CD4-positive, alpha-beta T cell (primary cell): Measurements from ENCODE around the gene HOXA5. TPM values are rescaled to one million over a fixed set of nuclear protein-coding genes. Genes with fewer than 3 reads are reported as not detected.

Experiments used
- ATAC-seq: fragments of 200-7000 bp; cut with Tn5 transposase; one replicate; pipeline ENCODE4 v1.10.0; 2022; ENCODE audit warnings: mild to moderate bottlenecking; ENCODE audit not compliant: poor library complexity
- CTCF ChIA-PET: fragments of 350-600 bp; sonication (Branson Sonifier 250); formaldehyde crosslinking; loops from one replicate; lab custom pipeline; 2021; ENCODE audit warnings: antibody characterized with exemption, inconsistent platforms; lab: Charles Lee
- POLR2A ChIA-PET: fragments of 350-600 bp; sonication (Branson Sonifier 250); formaldehyde crosslinking; loops from one replicate; lab custom pipeline; 2021; ENCODE audit warnings: antibody characterized with exemption, inconsistent platforms; lab: Charles Lee
- DNase-seq, 14 experiments: peaks; one replicate each; pipeline ENCODE4 v3.0.0-alpha.2; 2013 to 2020; ENCODE audit warnings: mixed read lengths in 2 of 14
- H3K27ac ChIP-seq, 2 donors: one replicate each; pipeline versions ENCODE4 v1.5.1 to v1.7.0; 2013; ENCODE audit warnings: low read length in 2 of 2, low read depth in 1 of 2, mild to moderate bottlenecking in 1 of 2
- H3K27me3 ChIP-seq, 2 experiments: 1 replicate in 1 of 2; 2 replicates in 1 of 2; pipeline versions ENCODE4 v1.6.1 to v1.7.0; 2013; ENCODE audit warnings: low read length in 2 of 2, control low read depth in 1 of 2, mild to moderate bottlenecking in 1 of 2, moderate library complexity in 1 of 2; ENCODE audit not compliant: insufficient read depth in 2 of 2, control insufficient read depth in 1 of 2
- H3K36me3 ChIP-seq: one replicate; pipeline ENCODE4 v1.6.1; 2013; ENCODE audit warnings: low read length, control low read depth; ENCODE audit not compliant: insufficient read depth
- H3K4me1 ChIP-seq: one replicate; pipeline ENCODE4 v1.6.1; 2013; ENCODE audit warnings: low read length, control low read depth; ENCODE audit not compliant: insufficient read depth
- H3K4me3 ChIP-seq: one replicate; pipeline ENCODE4 v1.5.1; 2013; ENCODE audit warnings: mild to moderate bottlenecking, low read length, moderate library complexity
- H3K9me3 ChIP-seq, 2 experiments: 1 replicate in 1 of 2; 2 replicates in 1 of 2; pipeline versions ENCODE4 v1.6.1 to v1.7.0; 2013; ENCODE audit warnings: low read length in 2 of 2, mild to moderate bottlenecking in 2 of 2, control low read depth in 1 of 2, moderate library complexity in 1 of 2; ENCODE audit not compliant: control insufficient read depth in 1 of 2, insufficient read depth in 1 of 2
- H3K27ac Mint-ChIP-seq: one replicate; pipeline ENCODE4 v1.8.0; 2020; ENCODE audit warnings: mixed read lengths
- H3K27me3 Mint-ChIP-seq: one replicate; pipeline ENCODE4 v1.8.0; 2021; ENCODE audit warnings: mixed read lengths
- H3K36me3 Mint-ChIP-seq: one replicate; pipeline ENCODE4 v1.8.0; 2021; ENCODE audit warnings: low read depth, mixed read lengths
- H3K4me1 Mint-ChIP-seq: one replicate; pipeline ENCODE4 v1.8.0; 2021; ENCODE audit warnings: low read depth, mixed read lengths
- H3K4me3 Mint-ChIP-seq: one replicate; pipeline ENCODE4 v1.8.0; 2020; ENCODE audit warnings: mild to moderate bottlenecking, mixed read lengths
- H3K9me3 Mint-ChIP-seq: one replicate; pipeline ENCODE4 v1.8.0; 2020; ENCODE audit warnings: mixed read lengths
- CTCF ChIP-seq: fragments of 200-600 bp; IDR thresholded peaks from one replicate; pipeline ENCODE4 v1.8.0; 2022; ENCODE audit warnings: antibody characterized with exemption, mild to moderate bottlenecking
- intact Hi-C, 2 experiments: fragments of 100-400 bp; cut with DNase I in 1 of 2; cut with micrococcal nuclease in 1 of 2; formaldehyde crosslinking; loops; one replicate each; pipeline versions ENCODE4 v1.15.1 to v1.9.0; 2023 to 2025; cut with DNase I, micrococcal nuclease
- total RNA-seq, 174 experiments: library from RNA in 2 of 174; stranded (reverse) in 2 of 174; gene quantifications; one replicate each; pipeline ENCODE4 v1.2.3 and lab custom pipeline; 2021 to 2026

The HOXA5 gene
- total RNA-seq, 2 experiments from 2014 or later = not detected

GRCh38 chr7:27160145-27160545 is 16.7 kb upstream of the HOXA5 start:
- Mint-ChIP-seq H3K27me3 (peaks cover 94% of the 10 kb centered on the region), H3K27ac (no peak overlapping the region), H3K36me3 (no peaks in the 10 kb centered on the region), H3K9me3 (no peaks in the 10 kb centered on the region), H3K4me3 (peak overlapping the region; percentile 73), H3K4me1 (peaks cover 48% of the 10 kb centered on the region)
- Histone ChIP-seq H3K36me3 (no peaks in the 10 kb centered on the region), H3K27ac (no peak overlapping the region), H3K4me1 (peaks cover 57% of the 10 kb centered on the region), H3K27me3 (peaks cover 82 to 94% of the 10 kb centered on the region in 2 experiments), H3K9me3 (peaks cover 0 to 64% of the 10 kb centered on the region in 2 experiments), H3K4me3 (peak overlapping the region; percentile 60)
- TF ChIP-seq CTCF = no peak
- ChIA-PET POLR2A (no interaction called here), CTCF (interaction anchor here (1.0 to 3.7 kb wide), 21 partner anchors 8 to 1068 kb away, joined by 3 to 51 read pairs (median 6); partner anchors contain the start of gene HOXA3)
- DNase-seq (peak in 3 of 14 experiments; percentile 39 to 51 (median 45)), ATAC-seq (peak; percentile 33)
- intact Hi-C loops = loop anchor here (1.0 to 10.0 kb wide), 8 partner anchors 307 to 1308 kb away; partner anchors contain the start of gene SNX10 (in 1 of the 2)

- no peaks in the 10 kb centered on the region for H3K36me3 ChIP-seq
- H3K9me3 ChIP-seq = peaks cover 0 to 64% of the 10 kb centered on the region in 2 experiments
- ATAC-seq (no peak), DNase-seq (peak in 2 of 14 experiments; percentile 15 to 32)
- CTCF ChIA-PET = interaction anchor here (1.0 to 1.6 kb wide), 6 partner anchors 9 to 790 kb away, joined by 3 to 12 read pairs (median 4); no protein-coding TSS in a partner anchor
- H3K27me3 ChIP-seq = peaks cover 82 to 94% of the 10 kb centered on the region in 2 experiments
- peaks cover 96% of the 10 kb centered on the region for H3K27me3 Mint-ChIP-seq
- no peak for TF ChIP-seq CTCF
- no peak overlapping the region for H3K4me3 ChIP-seq
- no peaks in the 10 kb centered on the region for H3K36me3 Mint-ChIP-seq
- H3K9me3 Mint-ChIP-seq = no peaks in the 10 kb centered on the region
- intact Hi-C loops = loop anchor here (1.0 to 10.0 kb wide), 9 partner anchors 307 to 1307 kb away; partner anchors contain the start of genes CBX3 (in 1 of the 2), HNRNPA2B1 (in 1 of the 2) and SNX10 (in 1 of the 2)
- POLR2A ChIA-PET = interaction anchor here (1.8 kb wide), 1 partner anchor 9 kb away, joined by 5 read pairs; no protein-coding TSS in a partner anchor
- no peak overlapping the region for H3K27ac ChIP-seq
- peaks cover 55% of the 10 kb centered on the region for H3K4me1 Mint-ChIP-seq
- peak overlapping the region; percentile 73 for H3K4me3 Mint-ChIP-seq
- H3K27ac Mint-ChIP-seq = peak overlapping the region; percentile 37
- peaks cover 57% of the 10 kb centered on the region for H3K4me1 ChIP-seq
These were observed 16.0 kb upstream of the HOXA5 start for GRCh38 chr7:27159266-27160144.

DNA sequence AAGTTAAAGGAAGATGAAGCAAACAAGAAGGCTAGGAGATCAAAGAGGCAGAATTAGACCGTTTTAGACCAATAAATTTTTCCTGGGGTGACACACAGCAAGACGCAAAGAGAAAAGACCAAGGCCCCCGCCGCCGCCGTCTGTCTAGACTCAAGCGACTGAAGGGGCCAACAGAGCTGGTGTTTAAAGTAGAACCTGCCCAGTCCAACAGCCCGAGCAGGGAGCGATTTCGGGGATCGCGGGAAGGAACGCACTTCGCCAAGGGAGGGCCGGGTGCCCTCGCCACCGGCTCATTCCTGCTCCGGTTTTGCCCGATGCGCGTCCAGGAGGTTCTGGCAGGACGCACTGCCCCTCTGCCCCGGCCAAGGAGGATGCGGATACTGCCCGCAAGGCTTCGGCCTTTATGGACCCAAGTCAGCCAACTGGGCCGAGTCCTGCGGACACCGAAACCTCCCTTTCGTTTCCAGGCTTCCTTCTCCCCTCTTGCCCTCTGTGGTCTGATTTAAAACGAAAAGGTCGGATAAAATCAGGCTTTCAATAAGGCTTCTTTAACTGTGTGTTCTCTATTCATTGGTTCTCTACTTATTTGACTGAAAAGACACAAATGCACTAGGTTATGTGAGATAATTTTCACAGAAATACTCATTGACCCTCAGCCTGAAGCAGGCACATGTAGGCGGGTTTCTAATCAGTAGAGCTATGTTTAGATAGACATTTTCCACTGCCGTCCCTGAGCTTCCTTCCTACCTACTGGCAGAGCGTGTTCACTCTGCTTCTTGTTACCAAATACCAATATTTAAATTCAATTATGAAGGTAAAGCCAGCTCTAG is 15.2 kb upstream of the HOXA5 start:
- H3K36me3 ChIP-seq = no peaks in the 10 kb centered on the region
- intact Hi-C loops = loop anchor here in 1 of 2 experiments (5.0 kb wide), 1 partner anchor 956 kb away; the partner anchor contains the start of genes CBX3 and HNRNPA2B1
- no peak overlapping the region for H3K4me3 ChIP-seq
- ChIA-PET POLR2A (interaction anchor here (1.5 to 1.8 kb wide), 2 partner anchors 10 to 1297 kb away, joined by 4 to 5 read pairs; no protein-coding TSS in a partner anchor), CTCF (interaction anchor here (1.0 to 1.8 kb wide), 7 partner anchors 8 to 789 kb away, joined by 3 to 12 read pairs (median 4); no protein-coding TSS in a partner anchor)
- Mint-ChIP-seq H3K4me1 (peaks cover 60% of the 10 kb centered on the region), H3K27me3 (peaks cover 96% of the 10 kb centered on the region), H3K9me3 (no peaks in the 10 kb centered on the region), H3K36me3 (no peaks in the 10 kb centered on the region), H3K4me3 (peak overlapping the region; percentile 59), H3K27ac (peak overlapping the region; percentile 37)
- ATAC-seq = no peak
- DNase-seq = peak in 3 of 14 experiments; percentile 24 to 32 (median 25)
- peaks cover 0 to 61% of the 10 kb centered on the region in 2 experiments for H3K9me3 ChIP-seq
- H3K27me3 ChIP-seq = peaks cover 82 to 95% of the 10 kb centered on the region in 2 experiments
- H3K27ac ChIP-seq = no peak overlapping the region
- TF ChIP-seq CTCF = no peak
- H3K4me1 ChIP-seq = peaks cover 58% of the 10 kb centered on the region
